ENCODE data around the gene CAMTA1. TPM values are rescaled to one million over a fixed set of nuclear protein-coding genes. Genes with fewer than 3 reads are reported as not detected.
"Not testable (repeated sequence)": the region's sequence is repeated elsewhere in the genome, so short reads cannot be mapped to it uniquely, and the experiment has no call there.

The CAMTA1 gene
- polyA plus RNA-seq, 12 donors: 24.2 to 51.1 (median 44.7) TPM; not detected in 1

GRCh38 chr1:7401814-7402547 lies 616.7 kb downstream of the CAMTA1 start:
- no peak for DNase-seq

- no peak for DNase-seq
These were observed 617.2 kb downstream of the CAMTA1 start for GRCh38 chr1:7402548-7402850.

- no peak for DNase-seq
These were observed 618.2 kb downstream of the CAMTA1 start for GRCh38 chr1:7403265-7404045.

GRCh38 chr1:7404046-7404742 lies 618.9 kb downstream of the CAMTA1 start:
- no peak for DNase-seq

- no peak for DNase-seq
These were observed 620.7 kb downstream of the CAMTA1 start for GRCh38 chr1:7405844-7406500.

GRCh38 chr1:7406641-7407543 lies 621.6 kb downstream of the CAMTA1 start:
- no peak for DNase-seq

- no peak for DNase-seq
These were observed 622.3 kb downstream of the CAMTA1 start for GRCh38 chr1:7407544-7407895.

- no peak for DNase-seq
These were observed 622.9 kb downstream of the CAMTA1 start for GRCh38 chr1:7407980-7408770.

- DNase-seq: no peak
These were observed 623.5 kb downstream of the CAMTA1 start for GRCh38 chr1:7408771-7409150.

- no peak for DNase-seq
These were observed 624.0 kb downstream of the CAMTA1 start for GRCh38 chr1:7409278-7409677.

- no peak for DNase-seq
These were observed 624.9 kb downstream of the CAMTA1 start for GRCh38 chr1:7410156-7410555.

GRCh38 chr1:7417618-7418017 lies 632.4 kb downstream of the CAMTA1 start:
- DNase-seq: not testable (repeated sequence)

- no peak for DNase-seq
These were observed 633.3 kb downstream of the CAMTA1 start for GRCh38 chr1:7418442-7419080.

GRCh38 chr1:7420098-7420445 lies 634.8 kb downstream of the CAMTA1 start:
- DNase-seq: no peak

- no peak for DNase-seq
These were observed 635.3 kb downstream of the CAMTA1 start for GRCh38 chr1:7420470-7421100.

- DNase-seq: no peak
These were observed 636.3 kb downstream of the CAMTA1 start for GRCh38 chr1:7421471-7422075.

- no peak for DNase-seq
These were observed 636.8 kb downstream of the CAMTA1 start for GRCh38 chr1:7422081-7422480.

GRCh38 chr1:7422561-7422960 lies 637.3 kb downstream of the CAMTA1 start:
- DNase-seq: no peak

GRCh38 chr1:7422966-7423365 lies 637.7 kb downstream of the CAMTA1 start:
- DNase-seq: no peak

Measured in muscle of arm (tissue), 12 donors.